CD4-positive, CD25-positive, alpha-beta regulatory T cell (primary cell): ENCODE measurements around the gene TEX53. TPM values are rescaled to one million over a fixed set of nuclear protein-coding genes. Genes with fewer than 3 reads are reported as not detected.

Experiments used
- ATAC-seq, 2 donors: fragments of 150-1000 bp; cut with Tn5 transposase; one replicate each; pipeline ENCODE4 v1.10.0; 2021; ENCODE audit warnings: low read depth in 2 of 2, moderate number of reproducible peaks in 2 of 2, moderate library complexity in 1 of 2
- DNase-seq, 3 donors: peaks; one replicate each; pipeline versions ENCODE4 v3.0.0 to v3.0.0-alpha.2; 2012 to 2022; ENCODE audit warnings: mixed read lengths in 1 of 3
- H3K27ac ChIP-seq: one replicate; pipeline ENCODE4 v1.7.0; 2013; ENCODE audit warnings: mild to moderate bottlenecking, low read length; ENCODE audit not compliant: insufficient read depth, poor library complexity, severe bottlenecking
- H3K27me3 ChIP-seq: one replicate; pipeline ENCODE4 v1.7.0; 2013; ENCODE audit warnings: low read length; ENCODE audit not compliant: control insufficient read depth, insufficient read depth
- H3K36me3 ChIP-seq: one replicate; pipeline ENCODE4 v1.7.0; 2013; ENCODE audit warnings: mild to moderate bottlenecking, low read length, moderate library complexity; ENCODE audit not compliant: control insufficient read depth, insufficient read depth
- H3K4me1 ChIP-seq: 2 replicates; pipeline ENCODE4 v1.7.0; 2013; ENCODE audit warnings: mild to moderate bottlenecking, low read length; ENCODE audit not compliant: insufficient read depth, control insufficient read depth, poor library complexity, severe bottlenecking
- H3K4me3 ChIP-seq: one replicate; pipeline ENCODE4 v1.7.0; 2013; ENCODE audit warnings: low read depth, mild to moderate bottlenecking, low read length, moderate library complexity
- H3K9me3 ChIP-seq, 2 experiments: 1 replicate in 1 of 2; 2 replicates in 1 of 2; pipeline ENCODE4 v1.7.0; 2013; ENCODE audit warnings: low read length in 2 of 2, mild to moderate bottlenecking in 1 of 2, moderate library complexity in 1 of 2; ENCODE audit not compliant: control insufficient read depth in 2 of 2
- H3K27ac Mint-ChIP-seq, 3 donors: one replicate each; pipeline ENCODE4 v1.8.0; 2020 to 2022; ENCODE audit warnings: mild to moderate bottlenecking in 3 of 3, mixed read lengths in 3 of 3, moderate library complexity in 2 of 3
- H3K27me3 Mint-ChIP-seq: one replicate; pipeline ENCODE4 v1.8.0; 2022; ENCODE audit warnings: mild to moderate bottlenecking, mixed read lengths
- H3K36me3 Mint-ChIP-seq: one replicate; pipeline ENCODE4 v1.8.0; 2020; ENCODE audit warnings: mixed read lengths
- H3K4me1 Mint-ChIP-seq, 4 donors: one replicate each; pipeline ENCODE4 v1.8.0; 2020 to 2022; ENCODE audit warnings: mixed read lengths in 4 of 4, mild to moderate bottlenecking in 1 of 4
- H3K4me3 Mint-ChIP-seq, 4 donors: one replicate each; pipeline ENCODE4 v1.8.0; 2020 to 2022; ENCODE audit warnings: mild to moderate bottlenecking in 4 of 4, mixed read lengths in 4 of 4, moderate library complexity in 3 of 4
- H3K9me3 Mint-ChIP-seq, 7 donors: one replicate each; pipeline ENCODE4 v1.8.0; 2020 to 2022; ENCODE audit warnings: mixed read lengths in 7 of 7, mild to moderate bottlenecking in 3 of 7, moderate library complexity in 2 of 7
- polyA plus RNA-seq, 4 donors: library from polyadenylated mRNA; unstranded; fragments of 300-500 nt; fragmentation: Illumina TruSeq; gene quantifications; one replicate each; pipeline ENCODE4 v1.2.3, GENCODE V29; 2021
- total RNA-seq: library from RNA; stranded (reverse); gene quantifications from one replicate; pipeline ENCODE4 v1.2.3, GENCODE V29; 2022

TEX53 gene
- total and polyA plus RNA-seq, 5 donors from 2014 or later = not detected

DNA sequence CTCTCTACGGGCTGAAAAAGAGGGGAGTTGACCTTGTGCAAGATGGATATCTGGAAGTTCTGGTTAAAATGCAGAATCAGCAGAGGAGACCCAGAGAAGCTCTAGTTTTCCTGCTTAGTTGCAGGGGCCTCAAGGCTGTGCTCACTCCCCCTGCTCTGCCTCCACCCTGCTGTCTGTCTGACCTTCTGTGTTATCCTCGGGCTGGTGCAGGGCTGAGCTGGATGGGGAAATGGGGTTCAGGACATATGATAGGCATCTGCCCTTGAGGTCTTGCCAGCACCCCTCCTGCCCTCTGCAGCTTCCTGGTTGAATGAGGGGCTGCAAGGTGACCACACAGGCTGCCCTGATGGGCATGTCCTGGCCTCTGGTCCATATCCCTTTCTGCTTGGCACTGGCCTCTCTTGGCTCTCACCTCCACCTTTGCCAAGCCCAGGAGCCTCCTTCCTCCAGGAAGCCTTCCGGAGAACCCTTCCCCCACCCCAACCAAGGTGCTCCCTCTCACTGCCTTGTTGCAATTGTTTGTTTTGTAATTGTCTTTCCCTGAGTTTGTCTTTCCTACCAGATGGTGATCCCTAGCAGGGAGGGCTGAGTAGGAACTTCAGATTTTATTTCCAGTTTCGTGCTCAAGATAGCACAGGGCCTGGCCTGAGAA lies 45.2 kb downstream of the TEX53 start:
- H3K4me1 Mint-ChIP-seq = peaks cover 21 to 66% (median 37%) of the 10 kb centered on the region in 4 donors

DNA sequence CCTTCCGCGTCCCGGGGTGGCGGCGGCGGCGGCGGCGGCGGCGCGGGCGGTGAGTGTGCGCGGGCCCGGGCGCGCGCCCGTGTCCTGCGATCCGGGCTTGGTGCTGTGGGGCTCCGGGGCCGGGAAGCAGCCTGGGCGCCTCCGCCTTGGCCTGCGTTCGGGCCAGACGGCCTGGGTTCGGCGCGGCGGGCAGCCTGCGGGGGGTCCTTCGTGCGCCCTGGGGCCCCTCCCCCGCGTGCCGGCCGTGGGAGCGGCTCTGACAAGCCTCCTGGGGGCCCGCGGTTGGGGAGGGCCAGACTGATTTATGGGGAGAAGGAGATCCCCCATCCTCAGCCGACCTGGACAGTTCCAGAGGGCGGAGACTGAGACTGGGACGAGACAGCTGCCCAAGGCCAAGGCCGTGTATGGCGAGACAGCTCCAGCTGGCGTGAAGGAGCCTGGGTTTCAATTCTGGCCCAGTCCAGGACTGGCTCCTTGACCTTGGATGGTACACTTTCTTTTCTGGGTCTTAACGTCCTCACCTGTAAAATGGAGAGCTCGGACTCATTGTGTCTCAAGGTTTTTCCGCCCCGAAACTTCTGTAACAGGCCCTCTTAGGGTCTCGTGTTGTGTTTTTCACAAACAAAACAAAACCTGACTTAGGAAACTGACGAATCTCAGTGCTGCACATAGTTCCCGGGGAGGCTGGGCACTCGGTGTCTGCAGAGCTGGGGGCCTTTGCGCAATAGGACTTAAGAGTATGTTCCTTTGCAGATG lies 45.9 kb downstream of the TEX53 start:
- Mint-ChIP-seq H3K36me3 (peaks cover 6% of the 10 kb centered on the region), H3K27ac (peak overlapping the region; percentile 38 to 92 (median 85)), H3K9me3 (no peaks in the 10 kb centered on the region), H3K27me3 (no peaks in the 10 kb centered on the region), H3K4me3 (peak overlapping the region; percentile 92 to 98 (median 94)), H3K4me1 (peaks cover 21 to 60% (median 33%) of the 10 kb centered on the region in 4 donors)
- Histone ChIP-seq H3K4me3 (peak overlapping the region; percentile 88), H3K4me1 (peaks cover 34% of the 10 kb centered on the region), H3K27me3 (no peaks in the 10 kb centered on the region), H3K27ac (peak overlapping the region; percentile 73), H3K36me3 (no peaks in the 10 kb centered on the region), H3K9me3 (no peaks in the 10 kb centered on the region)
- DNase-seq (peak in 1 of 3 donors; percentile 56), ATAC-seq (peak; percentile 62)

More for the DNA sequence above, 45.2 kb downstream of the TEX53 start:
- DNase-seq (no peak), ATAC-seq (no peak)
- Histone ChIP-seq H3K9me3 (no peaks in the 10 kb centered on the region), H3K4me1 (peaks cover 40% of the 10 kb centered on the region), H3K4me3 (peak overlapping the region; percentile 88), H3K27me3 (no peaks in the 10 kb centered on the region), H3K36me3 (no peaks in the 10 kb centered on the region), H3K27ac (peak overlapping the region; percentile 73)
- Mint-ChIP-seq H3K36me3 (peaks cover 3% of the 10 kb centered on the region), H3K27ac (peak overlapping the region; percentile 85 to 92 (median 92)), H3K9me3 (no peaks in the 10 kb centered on the region), H3K27me3 (no peaks in the 10 kb centered on the region), H3K4me3 (peak overlapping the region; percentile 92 to 98 (median 94))

DNA sequence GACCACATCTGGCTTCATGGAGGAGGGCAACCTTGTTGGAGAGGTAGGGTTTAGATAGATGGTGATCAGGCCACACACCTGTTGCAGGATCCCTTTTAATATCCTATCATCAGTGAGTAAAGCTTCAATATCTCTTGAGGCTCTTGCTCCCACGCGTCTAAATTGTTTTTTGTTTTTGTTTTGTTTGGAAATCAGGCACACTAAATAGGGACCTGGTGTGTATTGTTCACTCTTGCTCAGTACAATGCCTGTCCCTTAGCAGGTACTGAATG lies 49.1 kb downstream of the TEX53 start:
- Mint-ChIP-seq H3K36me3 (peaks cover 7% of the 10 kb centered on the region), H3K27me3 (no peaks in the 10 kb centered on the region), H3K4me3 (peak overlapping the region in 1 of 4 donors; percentile 23), H3K9me3 (no peaks in the 10 kb centered on the region), H3K4me1 (peaks cover 13 to 35% (median 20%) of the 10 kb centered on the region in 4 donors), H3K27ac (peak overlapping the region in 2 of 3 donors; percentile 39 to 64)
- ATAC-seq (no peak), DNase-seq (no peak)
- no peak overlapping the region for H3K27ac ChIP-seq
- H3K4me3 ChIP-seq = no peak overlapping the region
- no peaks in the 10 kb centered on the region for H3K27me3 ChIP-seq
- peaks cover 23% of the 10 kb centered on the region for H3K4me1 ChIP-seq
- H3K9me3 ChIP-seq = no peaks in the 10 kb centered on the region
- H3K36me3 ChIP-seq = no peaks in the 10 kb centered on the region

DNA sequence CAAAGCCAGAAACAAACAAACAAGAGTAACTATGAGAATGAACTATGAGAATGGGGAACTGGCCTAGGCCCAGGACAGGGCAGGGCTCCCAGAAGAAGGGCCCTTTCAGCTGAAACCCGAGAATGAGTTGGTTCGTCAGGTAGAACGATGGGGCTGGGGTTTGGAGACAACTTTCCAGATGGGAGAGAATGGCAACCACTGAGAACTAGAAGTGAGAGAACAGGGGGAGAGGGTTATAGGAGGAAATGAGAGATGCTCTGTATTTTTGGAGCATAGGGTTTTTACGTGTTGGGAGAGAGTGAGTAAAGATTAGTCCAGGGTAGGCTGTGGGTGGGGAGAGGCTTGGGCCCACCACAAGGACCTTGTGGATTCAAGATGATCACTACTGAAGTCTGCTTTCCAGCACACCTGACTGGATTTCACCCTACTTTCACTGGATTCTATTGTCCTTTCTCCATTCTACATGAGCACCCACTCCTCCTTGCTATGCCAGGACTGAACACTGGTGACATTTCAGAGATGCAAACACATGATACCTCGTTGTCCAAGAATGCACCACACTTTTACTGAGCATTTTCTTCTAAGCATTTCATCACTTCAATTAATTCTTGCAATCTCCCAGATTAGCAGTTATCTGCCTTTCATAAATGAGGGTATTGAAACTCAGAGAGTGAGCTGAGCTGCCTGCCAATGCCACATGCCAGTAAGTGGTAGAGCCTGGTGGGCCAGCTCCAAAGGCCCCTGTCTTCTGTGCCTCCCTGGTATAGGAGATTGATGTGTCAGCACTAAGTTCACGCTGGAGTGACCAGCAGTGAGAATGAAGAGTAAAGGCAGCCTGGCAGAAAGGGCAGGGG lies 49.7 kb downstream of the TEX53 start:
- H3K27ac ChIP-seq = no peak overlapping the region
- no peaks in the 10 kb centered on the region for H3K9me3 ChIP-seq
- H3K4me3 ChIP-seq = no peak overlapping the region
- peaks cover 18% of the 10 kb centered on the region for H3K4me1 ChIP-seq
- H3K4me1 Mint-ChIP-seq = peaks cover 7 to 29% (median 15%) of the 10 kb centered on the region in 4 donors
- peak overlapping the region in 3 of 4 donors; percentile 23 to 74 (median 56) for H3K4me3 Mint-ChIP-seq
- no peak for ATAC-seq
- no peaks in the 10 kb centered on the region for H3K36me3 ChIP-seq
- H3K36me3 Mint-ChIP-seq = peaks cover 7% of the 10 kb centered on the region
- no peaks in the 10 kb centered on the region for H3K27me3 Mint-ChIP-seq
- peak overlapping the region in 2 of 3 donors; percentile 23 to 39 for H3K27ac Mint-ChIP-seq
- DNase-seq = no peak
- no peaks in the 10 kb centered on the region for H3K9me3 Mint-ChIP-seq
- no peaks in the 10 kb centered on the region for H3K27me3 ChIP-seq

DNA sequence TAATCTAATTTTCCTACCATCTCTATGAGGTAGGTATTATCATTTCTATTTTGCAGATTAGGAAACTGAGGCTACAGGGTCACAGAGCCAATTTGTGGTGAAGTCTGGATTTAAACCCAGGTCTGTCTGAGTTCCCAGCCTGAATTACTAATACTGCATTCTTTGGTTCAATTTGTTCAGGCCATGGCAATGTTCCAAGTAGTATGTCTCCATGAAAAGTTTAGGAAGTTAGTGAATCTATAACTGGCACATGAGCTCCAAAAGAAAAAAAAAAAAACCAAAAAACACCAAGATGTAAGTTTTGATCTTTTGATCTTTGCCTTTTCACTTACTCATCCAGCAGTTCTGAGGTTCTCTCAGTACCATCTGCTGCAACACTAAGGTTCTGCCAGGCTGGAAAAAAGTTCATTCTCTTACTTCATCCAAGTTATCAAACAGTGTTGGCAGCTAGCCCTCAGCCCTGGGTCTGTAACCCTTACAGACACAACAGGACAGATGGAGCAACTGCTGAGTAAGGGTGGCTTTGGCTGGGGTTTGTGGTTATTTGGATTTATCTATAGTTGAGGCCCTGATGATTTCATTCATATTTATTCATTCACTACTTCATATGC lies 50.9 kb downstream of the TEX53 start:
- H3K4me3 ChIP-seq = no peak overlapping the region
- no peak overlapping the region for H3K27ac ChIP-seq
- H3K4me1 ChIP-seq = peaks cover 7% of the 10 kb centered on the region
- no peaks in the 10 kb centered on the region for H3K27me3 ChIP-seq
- ATAC-seq (no peak), DNase-seq (no peak)
- peak overlapping the region in 2 of 3 donors; percentile 63 to 65 for H3K27ac Mint-ChIP-seq
- H3K27me3 Mint-ChIP-seq = no peaks in the 10 kb centered on the region
- peak overlapping the region in 2 of 4 donors; percentile 23 to 61 for H3K4me3 Mint-ChIP-seq
- no peaks in the 10 kb centered on the region for H3K36me3 ChIP-seq
- H3K4me1 Mint-ChIP-seq = peaks cover 5 to 18% (median 8%) of the 10 kb centered on the region in 4 donors
- peaks cover 12% of the 10 kb centered on the region for H3K36me3 Mint-ChIP-seq
- peaks cover 0 to 4% of the 10 kb centered on the region in 2 experiments for H3K9me3 ChIP-seq
- H3K9me3 Mint-ChIP-seq = peaks cover 0 to 4% (median 0%) of the 10 kb centered on the region in 7 donors

Other genes with a start within 250 kb of the TEX53 start
- gene WHRN, start 152.3 kb downstream of the TEX53 start, total RNA-seq = 24.2 TPM
- gene WHRN, start 152.3 kb downstream of the TEX53 start, polyA plus RNA-seq = 1 to 10 TPM in 3 of 4 donors, under 1 TPM in 1; 1.00 to 1.5 (median 1.4) TPM
- 111 TPM for gene ATP6V1G1, start 70.0 kb downstream of the TEX53 start, total RNA-seq
- 100 to 1,000 TPM; 313 to 357 (median 335) TPM for gene ATP6V1G1, start 70.0 kb downstream of the TEX53 start, polyA plus RNA-seq
- 10.7 TPM for gene TMEM268, start 46.5 kb downstream of the TEX53 start, total RNA-seq
- 10 to 100 TPM in 1 of 4 donors, 1 to 10 TPM in 3; 6.5 to 10.1 (median 8.0) TPM for gene TMEM268, start 46.5 kb downstream of the TEX53 start, polyA plus RNA-seq
- not detected for gene TEX48, start 24.4 kb upstream of the TEX53 start, total RNA-seq
- gene TEX48, start 24.4 kb upstream of the TEX53 start, polyA plus RNA-seq = not detected
- gene TNFSF15, start 148.2 kb upstream of the TEX53 start, total RNA-seq = not detected
- not detected for gene TNFSF15, start 148.2 kb upstream of the TEX53 start, polyA plus RNA-seq